Measurements from ENCODE around the gene SNX3.

The SNX3 gene

DNA sequence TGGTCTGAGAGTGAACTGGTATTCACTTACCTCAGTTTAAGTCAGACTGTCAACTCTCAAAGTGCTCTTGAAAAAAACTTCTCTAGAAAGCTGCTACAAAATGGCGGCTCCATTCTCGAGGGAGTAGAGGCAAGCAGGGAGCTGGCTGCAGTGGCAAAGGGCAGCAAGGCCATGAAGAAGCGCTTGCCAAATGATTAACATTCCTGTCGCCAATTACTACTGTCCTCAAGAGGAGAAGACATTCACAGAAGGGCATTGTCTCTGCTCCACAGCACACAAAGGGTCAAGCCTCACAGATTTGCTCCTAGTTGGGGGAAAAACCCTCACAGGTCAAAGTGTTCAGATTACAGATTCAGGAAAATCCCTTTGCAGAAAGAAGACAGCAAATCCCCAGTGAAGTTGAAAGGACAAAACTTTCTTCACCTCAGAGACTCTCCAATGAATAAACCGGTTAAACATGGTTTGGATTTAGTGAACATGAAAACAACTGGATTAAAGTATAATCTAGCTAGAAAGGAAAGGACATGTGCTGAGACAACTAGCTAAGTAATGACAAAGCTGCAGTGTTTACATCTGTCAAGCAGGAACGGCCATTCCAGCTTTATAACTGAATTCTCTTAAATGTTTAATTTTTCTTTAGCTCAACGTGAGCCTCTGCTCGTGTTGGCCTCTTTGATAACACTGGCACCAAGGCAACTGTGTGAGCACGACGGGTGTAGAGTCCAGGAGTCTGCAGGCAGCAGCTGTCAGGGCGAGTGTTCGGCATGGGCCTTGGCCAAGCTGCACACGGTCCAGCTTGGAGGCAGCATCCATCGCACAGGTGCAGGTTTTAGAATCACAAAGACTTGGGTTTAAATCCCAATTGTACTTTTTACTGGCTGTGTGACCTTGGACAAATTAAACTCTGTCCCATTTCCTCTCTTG is 57.4 kb downstream of the SNX3 start:
- no peak for DNase-seq

DNA sequence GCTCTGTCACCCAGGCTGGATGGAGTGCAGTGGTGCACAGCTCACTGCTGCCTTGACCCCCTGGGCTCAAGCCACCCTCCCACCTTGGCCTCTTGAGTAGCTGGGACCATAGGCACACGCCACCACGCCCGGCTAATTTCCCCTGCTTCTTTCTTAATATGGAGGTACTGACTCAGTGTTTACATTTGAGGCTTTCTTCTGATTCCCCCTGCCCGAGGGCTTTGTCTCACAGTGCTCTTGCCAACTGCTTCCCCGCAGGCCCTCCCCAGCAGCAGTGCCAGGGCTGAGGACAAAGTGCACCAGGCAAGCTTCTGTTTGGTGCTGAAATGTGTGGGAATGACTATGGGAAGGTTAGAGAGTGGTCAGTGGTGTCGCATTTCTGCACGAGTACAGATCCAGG is 60.2 kb downstream of the SNX3 start:
- no peak for DNase-seq

GRCh38 chr6:108200186-108200585 is 60.7 kb downstream of the SNX3 start:
- DNase-seq, result no peak

DNA sequence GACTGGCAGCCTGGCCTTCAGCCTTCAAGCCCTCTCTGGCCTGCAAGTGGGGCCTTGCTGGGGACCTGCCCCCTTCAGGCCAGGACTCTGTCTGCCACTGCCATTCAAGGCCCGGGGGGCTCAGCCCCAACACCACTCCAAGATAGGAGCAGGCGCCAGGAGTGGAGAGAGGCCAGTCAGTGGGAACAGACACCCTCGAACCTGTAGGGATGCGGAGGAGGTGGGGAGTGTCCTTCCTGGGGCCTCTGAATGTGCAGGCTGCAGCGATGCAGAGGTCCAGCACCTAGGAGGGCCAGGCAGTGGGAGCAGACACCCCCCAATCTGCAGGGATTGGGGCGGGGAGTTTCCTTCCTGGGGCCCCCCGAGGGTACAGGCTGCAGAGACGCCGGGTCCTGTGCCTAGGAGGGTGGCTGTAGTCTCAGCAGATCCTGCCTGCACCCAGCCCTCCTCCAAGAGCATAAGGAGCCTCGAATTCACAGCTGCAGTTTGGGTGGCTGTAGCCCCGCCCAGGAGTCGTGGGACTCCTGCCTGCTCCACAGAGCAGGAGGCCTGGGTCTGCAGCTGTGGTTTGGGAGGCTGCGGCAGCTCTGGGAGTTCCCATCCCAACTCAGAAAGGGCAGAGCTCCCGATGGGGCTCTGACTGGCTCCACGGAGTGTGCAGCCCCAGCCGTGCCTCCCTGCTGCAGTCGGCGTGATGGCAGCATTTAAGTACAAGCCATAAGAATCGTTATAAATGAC is 61.9 kb downstream of the SNX3 start:
- no peak for DNase-seq

GRCh38 chr6:108195209-108195608 is 65.6 kb downstream of the SNX3 start:
- DNase-seq, result no peak

DNA sequence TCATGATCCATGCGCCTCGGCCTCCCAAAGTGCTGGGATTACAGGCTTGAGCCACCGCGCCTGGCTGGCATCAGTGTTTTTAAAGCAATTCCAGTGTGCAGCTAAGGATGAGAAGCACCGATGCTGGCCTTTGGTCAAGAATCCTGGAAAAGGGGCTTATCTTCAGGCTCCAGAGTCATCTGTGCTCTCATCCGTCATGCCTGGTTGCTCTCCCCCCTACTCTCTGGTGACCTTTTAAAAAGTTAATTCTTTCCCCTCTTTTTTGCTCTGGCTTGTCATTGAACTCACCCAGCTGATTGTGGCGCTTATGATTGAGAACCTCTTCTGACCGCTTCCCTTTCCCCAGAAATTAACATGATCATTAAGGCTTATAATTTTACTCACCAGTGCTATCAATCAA is 66.3 kb downstream of the SNX3 start:
- no peak for DNase-seq

- DNase-seq, result no peak
These were observed 67.0 kb downstream of the SNX3 start for GRCh38 chr6:108193835-108194234.

- no peak for DNase-seq
These were observed 67.7 kb downstream of the SNX3 start for GRCh38 chr6:108193131-108193530.

DNA sequence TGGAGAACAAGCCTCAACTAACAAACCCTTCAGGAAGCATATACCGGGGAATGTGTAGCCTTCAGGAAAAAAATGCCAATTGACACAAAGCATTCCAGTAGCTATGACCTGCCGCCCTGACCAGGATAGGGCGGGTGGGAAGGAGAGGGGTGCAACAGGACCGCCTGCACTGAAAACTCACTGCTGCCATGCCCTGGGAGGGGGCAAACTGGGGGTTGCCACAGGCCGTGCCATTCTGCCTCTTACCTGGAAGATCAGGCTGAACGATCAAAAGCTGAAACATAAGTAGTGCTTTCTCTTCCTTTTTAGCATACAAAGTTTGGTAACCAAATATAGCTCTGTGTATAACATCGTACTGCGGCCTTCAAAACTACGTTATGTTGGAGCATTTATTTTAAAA is 73.3 kb downstream of the SNX3 start:
- DNase-seq, result no peak

- no peak for DNase-seq
These were observed 74.6 kb downstream of the SNX3 start for GRCh38 chr6:108186226-108186625.

DNA sequence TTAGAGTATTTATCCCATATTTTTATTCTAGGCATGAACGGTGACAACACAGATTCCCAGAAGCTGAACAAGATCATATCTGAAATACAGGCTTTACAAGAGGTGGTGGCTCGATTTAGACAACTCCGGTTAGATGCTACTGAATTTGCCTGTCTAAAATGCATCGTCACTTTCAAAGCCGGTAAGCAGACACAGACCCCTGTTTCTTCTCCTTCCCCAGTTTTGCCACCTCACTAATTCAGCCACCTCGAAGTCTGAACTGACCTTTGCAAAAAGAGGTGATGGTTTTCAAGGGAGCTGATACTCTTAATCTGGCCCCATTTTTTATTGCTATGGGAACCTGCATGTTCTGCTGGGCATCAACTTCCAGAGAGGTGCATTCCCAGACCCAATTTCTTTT is 80.1 kb downstream of the SNX3 start:
- no peak for DNase-seq

DNA sequence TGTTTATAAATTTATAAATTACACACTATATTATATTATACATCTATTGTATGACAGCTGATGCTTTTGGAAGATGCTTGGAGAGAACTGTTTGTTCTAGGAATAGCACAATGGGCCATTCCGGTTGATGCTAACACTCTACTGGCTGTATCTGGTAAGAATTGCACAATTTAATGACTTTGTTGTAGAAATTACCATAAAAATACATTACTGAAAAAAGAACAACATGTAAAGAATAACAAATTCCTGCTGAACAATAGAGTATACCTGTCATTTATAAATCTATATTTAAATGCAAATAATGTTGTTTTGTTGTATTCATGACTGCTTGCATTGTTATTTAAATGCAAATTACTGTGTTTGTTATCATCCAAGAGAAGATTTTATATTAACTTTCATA is 80.6 kb downstream of the SNX3 start:
- DNase-seq, result no peak

DNA sequence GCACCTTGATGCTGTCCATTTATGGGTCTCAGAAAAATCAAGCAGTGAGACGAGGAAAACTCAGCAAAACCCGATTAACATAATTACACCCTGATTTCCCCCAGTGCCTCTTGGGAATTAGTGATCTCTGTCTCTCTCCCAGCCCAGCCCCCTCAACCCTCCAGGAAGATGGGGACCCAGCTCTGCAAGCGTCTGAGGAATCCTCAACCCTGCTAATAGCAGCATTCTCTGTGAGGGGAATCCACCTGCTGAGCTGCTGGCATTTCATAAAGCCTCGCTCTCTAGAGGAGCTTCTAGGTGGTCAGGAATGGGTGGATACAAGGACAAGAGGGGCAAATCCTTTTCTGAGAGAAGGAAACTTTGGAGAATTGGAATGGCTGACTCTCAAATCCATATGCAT is 81.1 kb downstream of the SNX3 start:
- no peak for DNase-seq

DNA sequence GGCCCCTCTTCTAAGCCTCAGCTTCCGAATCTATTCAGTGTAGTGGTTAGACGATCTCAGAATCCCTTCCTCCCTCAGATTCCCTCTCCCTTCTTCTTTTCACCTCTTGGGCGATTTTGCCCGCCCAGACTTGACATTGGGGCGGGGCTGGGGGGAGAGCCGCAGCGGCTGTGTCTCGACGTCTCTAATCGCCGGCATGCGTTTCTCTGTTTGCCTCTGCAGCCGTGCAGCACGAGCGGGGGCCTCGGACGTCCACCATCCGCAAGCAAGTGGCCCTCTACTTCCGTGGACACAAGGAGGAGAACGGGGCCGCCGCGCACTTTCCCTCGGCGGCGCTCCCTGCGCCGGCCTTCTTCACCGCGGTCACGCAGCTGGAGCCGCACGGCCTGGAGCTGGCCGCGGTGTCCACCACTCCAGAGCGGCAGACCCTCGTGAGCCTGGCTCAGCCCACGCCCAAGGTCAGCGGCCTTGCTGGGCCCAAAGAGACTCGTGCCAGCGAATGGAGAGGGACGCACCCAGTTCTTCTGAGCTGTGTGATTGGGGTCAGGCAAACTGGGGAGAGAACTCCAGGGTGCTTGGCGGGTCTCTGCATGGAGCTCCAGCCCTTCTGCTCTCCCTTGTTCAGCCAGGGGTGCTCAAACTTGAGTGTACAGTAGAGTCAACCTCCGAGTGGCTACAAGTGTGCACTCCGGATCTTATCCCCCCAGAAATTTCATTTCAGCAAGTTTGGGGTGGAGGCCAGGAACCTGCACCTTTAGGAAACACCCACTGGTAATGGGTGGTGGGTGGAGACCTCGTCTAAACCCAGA is 84.4 kb downstream of the SNX3 start:
- no peak for DNase-seq

- no peak for DNase-seq
These were observed 85.1 kb downstream of the SNX3 start for GRCh38 chr6:108175592-108176279.

DNA sequence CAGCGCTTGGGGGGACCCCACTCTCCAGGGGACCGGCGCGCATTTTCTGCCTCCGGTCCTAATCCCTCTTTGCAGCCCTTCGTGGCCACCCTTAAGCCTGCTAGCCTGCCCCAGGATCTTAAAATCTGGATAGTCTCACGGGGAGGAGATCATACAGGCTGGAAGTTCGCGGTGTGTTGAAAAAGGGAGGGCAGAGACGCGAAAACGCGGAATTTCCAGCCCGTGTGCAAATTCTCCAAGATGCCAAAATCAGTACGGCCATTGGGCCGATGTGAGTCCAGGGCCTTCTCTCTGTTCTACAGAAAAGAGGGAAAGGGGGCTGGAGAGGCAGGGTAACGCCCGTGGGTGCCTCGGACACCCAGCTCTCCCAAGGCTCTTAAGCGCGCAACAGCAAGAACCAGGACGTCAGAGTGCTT is 85.7 kb downstream of the SNX3 start:
- DNase-seq, result no peak

DNA sequence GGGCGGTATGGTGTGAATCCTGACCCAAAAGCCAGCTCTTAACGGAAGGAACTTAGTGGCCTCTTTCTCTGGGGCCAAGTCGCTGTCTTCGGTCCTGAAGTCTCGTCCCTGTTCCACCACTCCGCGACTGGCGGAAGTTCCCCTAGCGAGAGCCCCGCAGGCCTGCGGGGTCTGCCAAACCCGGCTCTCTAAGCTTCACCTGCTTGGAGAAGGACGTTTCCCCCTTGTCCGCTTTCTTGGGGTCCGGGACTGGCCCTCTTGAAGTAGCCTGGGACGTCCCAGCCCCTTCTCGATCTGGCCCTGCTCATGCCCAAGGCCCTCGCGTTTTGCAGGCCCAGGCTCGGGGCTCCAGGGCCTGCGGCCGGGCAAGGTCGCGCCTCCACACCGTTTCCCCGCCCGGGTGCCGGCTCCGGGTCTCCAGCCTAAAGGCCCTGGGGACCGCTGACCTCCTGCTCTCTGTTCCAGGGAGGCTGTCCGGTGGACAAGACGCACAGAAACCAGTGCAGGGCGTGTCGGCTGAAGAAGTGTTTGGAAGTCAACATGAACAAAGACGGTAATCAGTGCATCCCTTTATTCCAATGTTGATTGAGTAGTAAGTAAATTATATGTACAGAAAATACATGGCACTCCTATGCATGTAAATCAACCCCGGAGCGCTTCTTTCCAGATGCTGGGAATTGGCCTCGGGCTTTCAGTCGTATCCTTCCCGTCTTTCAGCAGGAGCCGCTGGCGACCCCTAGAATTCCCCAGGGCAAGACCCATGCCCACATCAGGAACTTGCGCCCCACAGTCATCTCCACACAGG is 86.3 kb downstream of the SNX3 start:
- no peak for DNase-seq

DNA sequence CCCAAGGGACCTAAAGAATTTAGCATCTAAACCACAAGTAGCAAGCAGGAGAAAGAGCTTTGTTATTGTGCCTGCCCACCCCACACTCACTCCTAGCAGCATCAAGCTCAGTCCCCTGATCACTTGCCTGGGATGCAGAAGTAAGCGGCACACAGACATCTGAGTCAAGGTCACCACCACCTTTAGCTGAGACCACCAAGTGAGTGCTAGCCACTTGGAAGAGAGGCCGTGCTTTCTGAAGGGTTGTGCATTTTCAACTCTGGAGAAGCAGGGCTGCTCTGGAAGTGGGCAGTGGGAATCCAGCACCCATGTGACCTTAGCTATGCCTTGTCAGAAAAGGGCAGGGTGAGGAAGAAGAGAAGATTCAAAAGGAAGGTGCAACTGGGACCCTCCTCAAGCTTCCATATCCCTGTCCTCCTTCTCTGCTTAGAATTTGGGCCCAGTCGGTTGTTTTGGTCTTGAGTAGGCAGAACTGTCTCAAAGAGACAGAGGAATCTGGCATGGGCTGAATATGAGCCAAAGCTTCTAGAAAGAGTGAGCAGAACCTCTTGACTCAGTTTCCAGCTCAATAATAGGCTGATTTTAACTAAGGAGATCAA is 88.8 kb downstream of the SNX3 start:
- DNase-seq, result no peak

- DNase-seq, result no peak
These were observed 89.4 kb downstream of the SNX3 start for GRCh38 chr6:108171291-108171917.

DNA sequence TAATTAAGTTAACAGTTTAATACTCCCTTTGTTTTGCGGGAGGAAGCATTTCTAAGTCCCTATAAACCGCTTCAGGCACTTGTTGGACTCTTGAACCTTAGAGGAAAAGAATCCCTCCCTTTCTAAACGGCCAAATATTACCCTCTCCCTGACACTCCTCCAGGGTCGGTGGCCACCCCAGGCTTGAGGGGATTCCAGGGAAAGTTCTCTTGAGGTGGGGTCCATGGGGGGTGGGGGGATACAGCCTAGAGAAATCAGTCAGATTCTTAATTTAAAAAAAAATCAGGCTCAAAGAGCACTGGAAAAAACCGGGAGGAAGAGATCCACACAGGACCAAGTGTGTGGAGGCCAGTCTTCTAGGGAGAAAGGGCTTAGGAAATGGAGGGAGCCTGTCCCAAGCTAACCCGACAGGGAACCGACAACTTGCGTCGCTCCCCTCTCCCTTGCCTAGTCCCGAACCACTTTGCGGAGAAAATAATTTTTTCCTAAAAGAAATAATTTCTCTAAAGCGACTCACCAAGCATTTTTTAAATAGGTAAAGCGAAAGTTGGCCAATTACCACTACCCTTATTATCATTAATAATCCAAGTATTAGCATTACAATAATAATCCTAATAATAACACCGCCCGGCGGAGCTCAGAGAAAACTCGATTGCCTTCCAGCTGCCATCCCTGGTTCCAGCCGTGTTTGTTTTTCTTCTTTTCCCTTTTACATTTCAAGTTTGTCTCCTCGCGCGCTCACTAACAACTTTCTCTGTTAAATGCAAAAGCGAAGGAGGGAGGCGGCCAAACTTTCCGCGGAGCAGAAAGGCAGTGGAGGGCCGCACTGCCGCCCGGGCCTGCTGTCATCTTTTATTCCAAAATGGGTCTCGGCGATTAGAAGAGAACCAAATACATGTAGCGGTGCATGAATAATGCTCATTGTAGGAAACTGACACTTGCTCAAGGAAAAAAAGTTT is 90.2 kb downstream of the SNX3 start:
- DNase-seq, result no peak

Measured in activated CD4-positive, alpha-beta T cell treated with anti-CD3 and anti-CD28 coated beads, Interleukin-10, Interleukin-2, amounts not matched to agents 100 ng/mL and 50 ng/mL, durations not matched to agents 16 hours and 8 hours (primary cell).